ENCODE measurements around the gene MYRF. TPM values are rescaled to one million over a fixed set of nuclear protein-coding genes. Genes with fewer than 3 reads are reported as not detected.

MYRF gene
- total and polyA plus RNA-seq, 11 donors = 0.11 to 41.2 (median 0.25) TPM; not detected in 2

- ATAC-seq (no peak), DNase-seq (no peak)
- Histone ChIP-seq H3K27me3 (no peaks in the 10 kb centered on the region), H3K4me3 (no peak overlapping the region), H3K36me3 (peaks cover 0 to 53% (median 13%) of the 10 kb centered on the region in 9 donors), H3K4me1 (peaks cover 0 to 15% (median 9%) of the 10 kb centered on the region in 12 donors), H3K27ac (no peak overlapping the region), H3K9me3 (no peaks in the 10 kb centered on the region)
- TF ChIP-seq, protein P1, sequence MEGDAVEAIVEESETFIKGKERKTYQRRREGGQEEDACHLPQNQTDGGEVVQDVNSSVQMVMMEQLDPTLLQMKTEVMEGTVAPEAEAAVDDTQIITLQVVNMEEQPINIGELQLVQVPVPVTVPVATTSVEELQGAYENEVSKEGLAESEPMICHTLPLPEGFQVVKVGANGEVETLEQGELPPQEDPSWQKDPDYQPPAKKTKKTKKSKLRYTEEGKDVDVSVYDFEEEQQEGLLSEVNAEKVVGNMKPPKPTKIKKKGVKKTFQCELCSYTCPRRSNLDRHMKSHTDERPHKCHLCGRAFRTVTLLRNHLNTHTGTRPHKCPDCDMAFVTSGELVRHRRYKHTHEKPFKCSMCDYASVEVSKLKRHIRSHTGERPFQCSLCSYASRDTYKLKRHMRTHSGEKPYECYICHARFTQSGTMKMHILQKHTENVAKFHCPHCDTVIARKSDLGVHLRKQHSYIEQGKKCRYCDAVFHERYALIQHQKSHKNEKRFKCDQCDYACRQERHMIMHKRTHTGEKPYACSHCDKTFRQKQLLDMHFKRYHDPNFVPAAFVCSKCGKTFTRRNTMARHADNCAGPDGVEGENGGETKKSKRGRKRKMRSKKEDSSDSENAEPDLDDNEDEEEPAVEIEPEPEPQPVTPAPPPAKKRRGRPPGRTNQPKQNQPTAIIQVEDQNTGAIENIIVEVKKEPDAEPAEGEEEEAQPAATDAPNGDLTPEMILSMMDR (IDR thresholded peaks at IDR 0.05) = no peak
- no peak for TF ChIP-seq POLR2A (IDR thresholded peaks at IDR 0.05)
- WGBS, 4 donors = 90 to 98% (median 92%) methylated on average over 6 to 12 of the region's 12 CpGs
- intact Hi-C loops (cut with DNase I) = loop anchor here in 2 of 10 donors (10.0 kb wide), 2 partner anchors 252 to 262 kb away; a partner anchor contains a TSS
These were observed 15.3 kb upstream of the MYRF start for GRCh38 chr11:61737131-61737530.

DNA sequence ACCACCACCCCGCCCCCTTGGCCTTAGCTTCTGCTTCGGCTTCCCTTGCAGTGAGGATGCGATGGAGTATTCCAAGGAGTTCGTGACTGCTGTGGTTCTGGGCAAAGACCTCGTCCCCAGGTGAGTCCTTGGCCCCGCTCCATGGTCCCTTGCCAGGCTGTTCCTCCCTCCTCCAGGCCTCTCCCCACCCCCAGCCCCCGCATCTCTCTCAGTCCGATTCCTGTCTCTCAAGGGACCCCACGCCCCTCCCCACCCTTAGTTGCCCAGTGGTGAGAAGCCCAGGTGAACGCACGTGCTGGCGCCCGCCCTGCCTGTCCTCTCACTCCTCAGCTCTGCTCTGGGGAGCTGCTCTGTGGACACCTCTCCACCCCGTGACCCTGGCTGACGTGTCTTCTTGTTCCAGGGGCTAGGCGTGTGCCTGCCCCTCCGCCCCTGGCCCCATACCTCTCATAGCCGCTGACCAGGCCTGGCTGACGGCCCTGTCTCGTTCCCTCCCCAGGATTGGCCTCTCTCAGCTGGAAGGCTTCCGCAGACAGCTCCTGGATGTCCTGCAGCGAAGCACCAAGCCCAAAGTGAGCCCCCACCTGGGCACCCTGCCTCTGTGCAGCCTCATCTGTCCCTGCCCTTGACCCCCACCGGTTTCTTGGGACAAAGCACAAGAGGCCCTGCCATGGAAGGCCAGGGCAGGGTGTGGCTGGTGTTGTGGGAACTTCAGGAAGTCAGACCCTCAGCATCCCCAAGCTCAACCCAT lies 14.6 kb upstream of the MYRF start:
- intact Hi-C loops (cut with DNase I) = loop anchor here in 2 of 10 donors (10.0 kb wide), 2 partner anchors 253 to 263 kb away; a partner anchor contains a TSS
- Histone ChIP-seq H3K36me3 (peaks cover 0 to 57% (median 13%) of the 10 kb centered on the region in 9 donors), H3K4me1 (peaks cover 0 to 12% (median 5%) of the 10 kb centered on the region in 12 donors), H3K9me3 (no peaks in the 10 kb centered on the region), H3K4me3 (no peak overlapping the region), H3K27me3 (no peaks in the 10 kb centered on the region), H3K27ac (no peak overlapping the region)
- ATAC-seq = no peak
- TF ChIP-seq POLR2A (IDR thresholded peaks at IDR 0.05) = no peak
- TF ChIP-seq, protein P1 (IDR thresholded peaks at IDR 0.05) = no peak
- 77 to 89% (median 86%) methylated on average over 19 to 23 of the region's 23 CpGs for WGBS, 4 donors
- DNase-seq = no peak

GRCh38 chr11:61738776-61739175 lies 13.7 kb upstream of the MYRF start:
- H3K27me3 ChIP-seq = no peaks in the 10 kb centered on the region
- no peaks in the 10 kb centered on the region for H3K9me3 ChIP-seq
- WGBS, 4 donors = 82 to 97% (median 93%) methylated on average over 4 to 7 of the region's 7 CpGs
- no peak overlapping the region for H3K4me3 ChIP-seq
- peaks cover 0 to 7% (median 0%) of the 10 kb centered on the region in 12 donors for H3K4me1 ChIP-seq
- no peak for DNase-seq
- no peak for TF ChIP-seq POLR2A (IDR thresholded peaks at IDR 0.05)
- TF ChIP-seq, protein P1 (IDR thresholded peaks at IDR 0.05) = no peak
- peaks cover 0 to 63% (median 13%) of the 10 kb centered on the region in 9 donors for H3K36me3 ChIP-seq
- no peak overlapping the region for H3K27ac ChIP-seq
- no peak for ATAC-seq
- intact Hi-C loops (cut with DNase I) = loop anchor here in 2 of 10 donors (10.0 kb wide), 2 partner anchors 254 to 264 kb away; a partner anchor contains a TSS

GRCh38 chr11:61739413-61739812 lies 13.0 kb upstream of the MYRF start:
- 89 to 95% (median 93%) methylated on average over 15 of the region's 15 CpGs for WGBS, 4 donors
- peaks cover 0 to 7% (median 0%) of the 10 kb centered on the region in 12 donors for H3K4me1 ChIP-seq
- no peak overlapping the region for H3K27ac ChIP-seq
- DNase-seq (no peak), ATAC-seq (no peak)
- H3K27me3 ChIP-seq = no peaks in the 10 kb centered on the region
- no peak for TF ChIP-seq POLR2A (IDR thresholded peaks at IDR 0.05)
- TF ChIP-seq, protein P1 (IDR thresholded peaks at IDR 0.05) = no peak
- H3K4me3 ChIP-seq = no peak overlapping the region
- no peaks in the 10 kb centered on the region for H3K9me3 ChIP-seq
- peaks cover 0 to 68% (median 16%) of the 10 kb centered on the region in 9 donors for H3K36me3 ChIP-seq
- intact Hi-C loops (cut with DNase I) = loop anchor here in 2 of 10 donors (10.0 kb wide), 2 partner anchors 255 to 265 kb away; a partner anchor contains a TSS

Data from heart left ventricle (tissue), 16 donors.